ENCODE measurements around the gene TMPRSS11E. TPM values are rescaled to one million over a fixed set of nuclear protein-coding genes. Genes with fewer than 3 reads are reported as not detected.
"Not testable (repeated sequence)": the region's sequence is repeated elsewhere in the genome, so short reads cannot be mapped to it uniquely, and the experiment has no call there.

Gene TMPRSS11E
- total RNA-seq, 1 experiment from 2014 or later: 2.3 TPM

DNA sequence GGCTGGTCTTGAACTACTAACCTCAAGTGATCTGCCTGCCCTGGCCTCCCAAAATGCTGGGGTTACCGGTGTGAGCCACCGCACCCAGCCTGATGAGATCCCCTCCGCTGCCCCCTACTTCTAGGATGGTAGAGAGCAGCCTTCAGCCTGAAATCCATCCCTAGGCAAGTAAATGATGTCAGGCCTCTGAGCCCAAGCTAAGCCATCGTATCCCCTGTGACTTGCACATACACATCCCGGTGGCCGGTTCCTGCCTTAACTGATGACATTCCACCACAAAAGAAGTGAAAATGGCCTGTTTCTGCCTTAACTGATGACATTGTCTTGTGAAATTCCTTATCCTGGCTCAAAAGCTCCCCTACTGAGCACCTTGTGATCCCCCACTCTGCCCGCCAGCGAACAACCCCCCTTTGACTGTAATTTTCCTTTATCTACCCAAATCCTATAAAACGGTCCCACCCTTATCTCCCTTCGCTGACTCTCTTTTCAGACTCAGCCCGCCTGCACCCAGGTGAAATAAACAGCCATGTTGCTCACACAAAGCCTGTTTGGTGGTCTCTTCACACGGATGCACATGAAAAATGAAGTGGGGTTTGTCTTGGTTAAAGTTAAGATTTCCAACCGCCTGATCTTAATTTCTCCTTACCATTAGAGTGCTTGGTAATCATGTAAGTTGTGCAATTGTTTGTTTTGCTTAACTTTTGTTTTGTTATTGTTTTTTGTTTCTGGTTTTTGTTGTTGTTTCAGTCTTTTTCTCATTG is 41.4 kb upstream of the TMPRSS11E start:
- not testable (repeated sequence) for H2AK5ac ChIP-seq (ENCODE audit: insufficient read length, low read length); H3K27me3 Mint-ChIP-seq (ENCODE audit: low read depth); H3K36me3 Mint-ChIP-seq (ENCODE audit: insufficient read depth in 1 of 3, low read depth in 3 of 3); H4K20me1 ChIP-seq (ENCODE audit: control insufficient read depth, insufficient read depth, insufficient read length); H3K79me2 ChIP-seq (ENCODE audit: insufficient read depth, low read length); H3K27me3 ChIP-seq (ENCODE audit: insufficient read depth, low read length); H3K9me3 Mint-ChIP-seq; H4K8ac ChIP-seq (replicated peaks; ENCODE audit: insufficient read length, low read depth, low read length); H3K9me3 ChIP-seq (ENCODE audit: control insufficient read depth, low read depth, low read length); H4K91ac ChIP-seq (ENCODE audit: insufficient read length, low read depth, low read length); H2BK20ac ChIP-seq (ENCODE audit: low read depth, low read length, poor library complexity, severe bottlenecking); H2BK12ac ChIP-seq (ENCODE audit: insufficient read length, low read depth, low read length); H2AFZ ChIP-seq (ENCODE audit: low read length); H3K23me2 ChIP-seq (ENCODE audit: insufficient read length, low read depth, low read length, poor library complexity, severe bottlenecking); H2BK15ac ChIP-seq (ENCODE audit: low read depth, low read length); H3K23ac ChIP-seq (ENCODE audit: insufficient read length, low read depth, low read length); H3K79me1 ChIP-seq (ENCODE audit: insufficient read depth, low read depth, low read length, poor library complexity, severe bottlenecking)
- H3K4me1 Mint-ChIP-seq: peaks cover 69 to 75% of the 10 kb centered on the region in 2 experiments
- peak overlapping the region; percentile 92 for H3K18ac ChIP-seq (ENCODE audit: insufficient read length, low read depth, low read length)
- H2BK5ac ChIP-seq (ENCODE audit: insufficient read length, low read length): peak overlapping the region; percentile 98
- peak overlapping the region; percentile 98 to 100 (median 99) for H3K27ac Mint-ChIP-seq
- TF ChIP-seq CTCF (conservative IDR thresholded peaks at IDR 0.05): peak; percentile 45
- H3K4ac ChIP-seq (ENCODE audit: low read depth, low read length): peak overlapping the region; percentile 75; the same call in 1 of the 2 replicates
- H2BK120ac ChIP-seq (ENCODE audit: low read depth, low read length, poor library complexity, severe bottlenecking): peak overlapping the region; percentile 94
- H4K5ac ChIP-seq (ENCODE audit: insufficient read length, low read depth, low read length): peak overlapping the region; percentile 91
- H3K27ac ChIP-seq (ENCODE audit: insufficient read length, low read depth, low read length): peak overlapping the region; percentile 100
- peak overlapping the region; percentile 99 for H3K9ac ChIP-seq (ENCODE audit: extremely low read depth, insufficient read length, low read length)
- peaks cover 19% of the 10 kb centered on the region; the same call in 1 of the 2 replicates for H3K4me1 ChIP-seq (ENCODE audit: insufficient read depth, low read length)
- H3K14ac ChIP-seq (ENCODE audit: insufficient read depth, low read length): peak overlapping the region; percentile 78; the same call in 1 of the 2 replicates
- peak overlapping the region; percentile 70 to 78 for H3K4me3 Mint-ChIP-seq
- WGBS (ENCODE audit: extremely low coverage, insufficient read length, low lambda C conversion rate): no CpG with 5 or more reads among the region's 13 CpGs
- H3T11ph ChIP-seq (ENCODE audit: low read length): peak overlapping the region; percentile 95
- DNase-seq: peak; percentile 94
- H3K4me2 ChIP-seq (ENCODE audit: insufficient read depth, insufficient read length, low read length): peak overlapping the region; percentile 79
- H3K56ac ChIP-seq (ENCODE audit: insufficient read length, low read depth, low read length): peak overlapping the region; percentile 95

Measured in H9 (cell line).